K562 (cell line): ENCODE measurements around the gene CALD1. TPM values are rescaled to one million over a fixed set of nuclear protein-coding genes. Genes with fewer than 3 reads are reported as not detected.

Experiments
- ATAC-seq: fragments of 200-7000 bp; cut with Tn5 transposase; 3 replicates; pipeline ENCODE4 v1.9.1; 2020; ENCODE audit warnings: moderate library complexity
- BruUV-seq: library from RNA; stranded (reverse); fragments of 400-500 nt; replicated peaks from 2 replicates; lab custom pipeline; 2021; lab: Mats Ljungman, UMichigan
- CTCF ChIA-PET: fragments of 300-600 bp; formaldehyde crosslinking; extraction: SDS; loops from one replicate; lab custom pipeline; 2021; ENCODE audit warnings: low intra/inter-chr PET ratio; lab: Yijun Ruan, JAX
- POLR2A ChIA-PET: fragments of 300-600, 350-650 bp; sonication (Branson Sonifier 250); formaldehyde crosslinking; extraction: SDS; loops from one replicate; lab custom pipeline; 2021; ENCODE audit warnings: antibody characterized with exemption, inconsistent platforms; lab: Yijun Ruan, JAX
- DNase-seq, 4 experiments: peaks; one replicate each; pipeline versions ENCODE4 v3.0.0 to v3.0.0-alpha.2; 2011 to 2018; ENCODE audit warnings: low spot score in 3 of 4, mixed read lengths in 3 of 4; ENCODE audit errors: extremely low read depth in 1 of 4
- FAIRE-seq: peaks from 2 replicates; lab custom pipeline; 2011; peaks lifted over from hg19 to GRCh38; lab: Jason Lieb, UNC
- H2AFZ ChIP-seq: 2 replicates; pipeline ENCODE4 v1.6.0; 2011; ENCODE audit warnings: low read depth, low read length, control low read depth, inconsistent platforms
- H3K27ac ChIP-seq: fragments of 200-600 bp; 3 replicates; pipeline ENCODE4 v1.8.0; 2011; ENCODE audit warnings: low read depth, mild to moderate bottlenecking, control low read depth, inconsistent platforms, low read length, moderate library complexity, mixed read lengths; ENCODE audit errors: extremely low read depth
- H3K27me3 ChIP-seq, 2 experiments: fragments of 300-600 bp in 1 of 2; 2 replicates in 1 of 2; 3 replicates in 1 of 2; pipeline versions ENCODE4 v1.6.0 to v1.8.0; 2011; ENCODE audit warnings: inconsistent platforms in 2 of 2, low read length in 2 of 2, mild to moderate bottlenecking in 1 of 2, mixed read lengths in 1 of 2, moderate library complexity in 1 of 2; ENCODE audit not compliant: control insufficient read depth in 2 of 2, insufficient read depth in 2 of 2
- H3K36me3 ChIP-seq: fragments of 300-600 bp; 3 replicates; pipeline ENCODE4 v1.8.0; 2011; ENCODE audit warnings: mild to moderate bottlenecking, low read length, inconsistent platforms; ENCODE audit not compliant: control insufficient read depth, insufficient read depth
- H3K4me1 ChIP-seq, 2 experiments: fragments of 200-600 bp in 1 of 2; replicated peaks in 1 of 2; 2 replicates in 1 of 2; 3 replicates in 1 of 2; pipeline versions ENCODE4 v1.5.1 to v1.8.0; 2011; ENCODE audit warnings: inconsistent platforms in 2 of 2, low read length in 2 of 2, mild to moderate bottlenecking in 1 of 2, mixed read lengths in 1 of 2, moderate library complexity in 1 of 2; ENCODE audit not compliant: control insufficient read depth in 2 of 2, insufficient read depth in 2 of 2
- H3K4me2 ChIP-seq: 2 replicates; pipeline ENCODE4 v1.6.1; 2011; ENCODE audit warnings: low read length, control low read depth, inconsistent platforms, mixed read lengths; ENCODE audit not compliant: insufficient read depth
- H3K4me3 ChIP-seq: fragments of 200-600 bp; sonication (generic), shearing (Covaris generic); 2 replicates; pipeline ENCODE4 v1.5.1; 2016; ENCODE audit warnings: control low read depth, inconsistent platforms
- H3K79me2 ChIP-seq: fragments of 200-600 bp; 3 replicates; pipeline ENCODE4 v1.8.0; 2011; ENCODE audit warnings: low read length, inconsistent platforms; ENCODE audit not compliant: control insufficient read depth, insufficient read depth
- H3K9ac ChIP-seq, 2 experiments: 2 replicates each; pipeline versions ENCODE4 v1.6.0 to v1.6.1; 2011; ENCODE audit warnings: low read depth in 2 of 2, low read length in 2 of 2, control low read depth in 1 of 2, inconsistent platforms in 1 of 2, mild to moderate bottlenecking in 1 of 2, mixed read lengths in 1 of 2; ENCODE audit not compliant: insufficient read depth in 1 of 2
- H3K9me1 ChIP-seq: one replicate; pipeline ENCODE4 v1.6.0; 2011; ENCODE audit warnings: inconsistent platforms, mild to moderate bottlenecking, low read length, moderate library complexity; ENCODE audit not compliant: control insufficient read depth, insufficient read depth
- H3K9me3 ChIP-seq: replicated peaks from 2 replicates; pipeline ENCODE4 v1.5.1; 2011; ENCODE audit warnings: low read depth, low read length, inconsistent platforms; ENCODE audit not compliant: control insufficient read depth, insufficient read depth
- H4K20me1 ChIP-seq: replicated peaks from 2 replicates; pipeline ENCODE4 v1.6.1; 2011; ENCODE audit warnings: low read length, inconsistent platforms, mixed read lengths; ENCODE audit not compliant: control insufficient read depth, insufficient read depth
- ADNP ChIP-seq: fragments of 200-800 bp; sonication (Bioruptor generic); IDR thresholded peaks from 2 replicates; pipeline ENCODE4 v1.6.1; 2016; ENCODE audit warnings: missing genetic modification characterization, missing compliant biosample characterization
- CBFB ChIP-seq: sonication (generic); formaldehyde crosslinking; IDR thresholded peaks from 2 replicates; pipeline ENCODE4 v1.4.0; 2020; ENCODE audit warnings: mild to moderate bottlenecking, missing genetic modification reagents
- KLF13 ChIP-seq: fragments of 450-650 bp; IDR thresholded peaks from 2 replicates; pipeline ENCODE4 v1.6.1; 2016; ENCODE audit warnings: missing genetic modification characterization, low read depth, mild to moderate bottlenecking, missing compliant biosample characterization, moderate library complexity, borderline replicate concordance
- MYNN ChIP-seq, 2 experiments: sonication (generic); formaldehyde crosslinking in 1 of 2; IDR thresholded peaks; 2 replicates each; pipeline versions ENCODE4 v1.5.0 to v1.6.1; 2016 to 2020; ENCODE audit warnings: antibody characterized with exemption in 1 of 2, missing genetic modification reagents in 1 of 2
- OTX1 ChIP-seq: fragments of 450-650 bp; formaldehyde crosslinking; IDR thresholded peaks from 2 replicates; pipeline ENCODE4 v1.4.0; 2022; ENCODE audit warnings: mild to moderate bottlenecking
- PHB ChIP-seq: fragments of 250-450 bp; sonication (Bioruptor Pico); IDR thresholded peaks from 2 replicates; pipeline ENCODE4 v1.5.0; 2021
- PHF8 ChIP-seq: fragments of 200-600 bp; sonication (generic); IDR thresholded peaks from 2 replicates; pipeline ENCODE4 v1.6.1; 2012; ENCODE audit warnings: mixed run types, mild to moderate bottlenecking, inconsistent platforms, low read length, moderate library complexity, borderline replicate concordance
- SOX6 ChIP-seq: fragments of 450-650 bp; IDR thresholded peaks from 2 replicates; pipeline ENCODE4 v1.6.1; 2014; ENCODE audit warnings: mild to moderate bottlenecking
- ZNF12 ChIP-seq: sonication (generic); formaldehyde crosslinking; IDR thresholded peaks from 2 replicates; pipeline ENCODE4 v1.4.0; 2020; ENCODE audit warnings: mild to moderate bottlenecking, missing genetic modification reagents
- WGBS: fragments of 100-300 bp; shearing (Covaris generic); methylation state at CpG from one replicate; pipeline ENCODE4 v1.1.6; 2016; ENCODE audit warnings: low coverage, mixed read lengths; ENCODE audit not compliant: insufficient coverage; ENCODE audit errors: missing lambda C conversion rate; 5-methylcytosine and 5-hydroxymethylcytosine counted together
- in situ Hi-C: fragments of 300-500 bp; cut with MboI; formaldehyde crosslinking; loops from 4 replicates; pipeline ENCODE4 v1.15.0; 2018; ENCODE audit warnings: inconsistent platforms, mixed read lengths
- intact Hi-C: fragments of 100-400 bp; cut with micrococcal nuclease; formaldehyde crosslinking; loops from 2 replicates; pipeline ENCODE4 v1.14.2; 2022
- polyA plus RNA-seq, 8 experiments: library from polyadenylated mRNA; depleted of rRNA in 4 of 8; stranded (reverse) in 5 of 8; unstranded in 3 of 8; fragments of >200 nt; fragmentation: Nextera tagmentation in 2 of 8; fragmentation: Illumina TruSeq in 1 of 8; extraction: Ambion mirVana in 2 of 8; extraction: Trizol in 1 of 8; gene quantifications; 2 replicates each; pipeline versions ENCODE4 v1.2.1 to v1.2.3, GENCODE V29; 2011 to 2014; ENCODE audit warnings: inconsistent platforms in 1 of 8, missing spikeins in 1 of 8
- total RNA-seq, 7 experiments: library from RNA; depleted of rRNA in 6 of 7; stranded (reverse); fragments of >200 nt in 6 of 7; fragmentation: Illumina TruSeq in 2 of 7; extraction: Trizol in 2 of 7; gene quantifications; 2 replicates each; pipeline versions ENCODE4 v1.2.1 to v1.2.3, GENCODE V29; 2011 to 2021; ENCODE audit warnings: low replicate concordance in 1 of 7
- TF ChIP-seq, protein P1 (sequence below): sonication (generic); formaldehyde crosslinking; IDR thresholded peaks from 2 replicates; pipeline ENCODE4 v1.8.1; 2023; ENCODE audit warnings: mild to moderate bottlenecking, missing genetic modification reagents
- TF ChIP-seq, protein P2 (sequence below), 2 experiments: IDR thresholded peaks; 2 replicates each; pipeline ENCODE4 v1.6.1; 2011; ENCODE audit warnings: borderline replicate concordance in 1 of 2, control low read depth in 1 of 2, low read depth in 1 of 2, low read length in 1 of 2, mild to moderate bottlenecking in 1 of 2, mixed read lengths in 1 of 2, moderate library complexity in 1 of 2; ENCODE audit not compliant: insufficient read depth in 1 of 2, insufficient read length in 1 of 2, poor library complexity in 1 of 2, severe bottlenecking in 1 of 2; ENCODE audit errors: extremely low read depth in 1 of 2

CALD1 gene
- total and polyA plus RNA-seq, 9 of the 15 experiments (the other 6 are each of a cell fraction or from before 2014, with no cell fraction given) = 0.40 TPM; not detected in 8

DNA sequence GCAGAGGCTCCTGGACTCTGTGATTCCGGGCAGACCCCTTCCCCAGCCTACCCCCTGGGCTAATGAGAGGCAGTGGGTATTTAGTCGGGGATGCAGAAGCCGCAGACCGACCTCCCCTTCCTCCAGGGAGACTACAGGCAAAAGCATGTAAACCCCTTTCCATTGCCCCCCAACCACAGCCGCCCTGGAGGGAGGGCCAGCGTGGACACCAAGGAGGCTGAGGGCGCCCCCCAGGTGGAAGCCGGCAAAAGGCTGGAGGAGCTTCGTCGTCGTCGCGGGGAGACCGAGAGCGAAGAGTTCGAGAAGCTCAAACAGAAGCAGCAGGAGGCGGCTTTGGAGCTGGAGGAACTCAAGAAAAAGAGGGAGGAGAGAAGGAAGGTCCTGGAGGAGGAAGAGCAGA, 167.9 kb downstream of the CALD1 start:
- intact Hi-C loops (loop anchor here (10.0 kb wide), 1 partner anchor 433 kb away; no protein-coding TSS in a partner anchor), in situ Hi-C loops (loop anchor here (5.0 to 10.0 kb wide), 2 partner anchors 320 to 503 kb away; no protein-coding TSS in a partner anchor)
- Histone ChIP-seq H3K4me2 (no peak overlapping the region), H3K9me1 (no peaks in the 10 kb centered on the region), H3K4me1 (no peaks in the 10 kb centered on the region; a peak in 1 of 5 replicates), H3K36me3 (no peaks in the 10 kb centered on the region), H3K9ac (no peak overlapping the region), H4K20me1 (no peaks in the 10 kb centered on the region), H3K4me3 (no peak overlapping the region), H3K79me2 (no peaks in the 10 kb centered on the region), H3K27me3 (peaks cover 6 to 13% of the 10 kb centered on the region in 2 experiments; a peak in 3 of 5 replicates), H2AFZ (no peak overlapping the region), H3K27ac (no peak overlapping the region), H3K9me3 (no peaks in the 10 kb centered on the region)
- ATAC-seq (no peak; the same call in 2 of the 3 replicates), DNase-seq (no peak), FAIRE-seq (no peak)
- ChIA-PET POLR2A (interaction anchor here (0.6 to 0.7 kb wide), 2 partner anchors 108 to 211 kb away, joined by 3 read pairs; no protein-coding TSS in a partner anchor), CTCF (interaction anchor here (1.1 kb wide), 1 partner anchor 257 kb away, joined by 4 read pairs; no protein-coding TSS in a partner anchor)
- no TSS peak for BruUV-seq
- TF ChIP-seq SOX6 = no peak
- TF ChIP-seq CBFB (CRISPR knock-in tag) = 0 out of 2 replicates have a peak, but pooled peaks have one; percentile 32
- no peak for TF ChIP-seq PHF8
- 29% methylated on average over 17 of the region's 17 CpGs for WGBS

DNA sequence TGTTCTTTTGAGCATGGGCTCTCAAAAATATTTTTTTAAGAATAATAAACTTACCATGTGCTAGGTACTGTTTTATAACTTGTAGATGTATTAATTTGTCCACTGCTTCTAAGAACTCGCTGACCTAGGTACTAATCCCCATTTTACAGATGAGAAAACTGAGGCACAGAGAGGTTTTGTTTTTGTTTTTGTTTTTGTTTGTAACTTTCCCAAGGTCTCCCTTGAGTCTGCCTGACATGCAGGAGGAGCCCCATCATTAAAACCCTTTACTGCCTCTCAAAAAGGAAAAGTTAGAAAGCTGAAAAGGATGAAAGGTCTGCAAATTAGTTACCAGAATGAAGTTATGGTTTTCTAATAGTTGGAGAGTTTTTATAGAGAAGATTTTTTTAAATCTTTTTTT, 168.4 kb downstream of the CALD1 start:
- H3K9me3 ChIP-seq = no peaks in the 10 kb centered on the region
- CTCF ChIA-PET = no interaction called here
- no peaks in the 10 kb centered on the region for H3K79me2 ChIP-seq
- BruUV-seq = no TSS peak
- in situ Hi-C loops = loop anchor here (5.0 to 10.0 kb wide), 2 partner anchors 321 to 503 kb away; no protein-coding TSS in a partner anchor
- no peak overlapping the region for H3K9ac ChIP-seq
- H3K27me3 ChIP-seq = peaks cover 6 to 13% of the 10 kb centered on the region in 2 experiments; a peak in 3 of 5 replicates
- WGBS = 10% methylated on average over 1 of the region's 1 CpG
- ATAC-seq (no peak), DNase-seq (no peak), FAIRE-seq (no peak)
- H2AFZ ChIP-seq = no peak overlapping the region
- no peaks in the 10 kb centered on the region for H4K20me1 ChIP-seq
- H3K4me3 ChIP-seq = no peak overlapping the region
- no peaks in the 10 kb centered on the region for H3K36me3 ChIP-seq
- H3K4me2 ChIP-seq = no peak overlapping the region
- no peaks in the 10 kb centered on the region; a peak in 1 of 5 replicates for H3K4me1 ChIP-seq
- H3K9me1 ChIP-seq = no peaks in the 10 kb centered on the region
- POLR2A ChIA-PET = interaction anchor here (0.7 kb wide), 1 partner anchor 108 kb away, joined by 3 read pairs; no protein-coding TSS in a partner anchor
- H3K27ac ChIP-seq = no peak overlapping the region
- intact Hi-C loops = loop anchor here (10.0 kb wide), 1 partner anchor 433 kb away; no protein-coding TSS in a partner anchor
- TF ChIP-seq, protein P1, sequence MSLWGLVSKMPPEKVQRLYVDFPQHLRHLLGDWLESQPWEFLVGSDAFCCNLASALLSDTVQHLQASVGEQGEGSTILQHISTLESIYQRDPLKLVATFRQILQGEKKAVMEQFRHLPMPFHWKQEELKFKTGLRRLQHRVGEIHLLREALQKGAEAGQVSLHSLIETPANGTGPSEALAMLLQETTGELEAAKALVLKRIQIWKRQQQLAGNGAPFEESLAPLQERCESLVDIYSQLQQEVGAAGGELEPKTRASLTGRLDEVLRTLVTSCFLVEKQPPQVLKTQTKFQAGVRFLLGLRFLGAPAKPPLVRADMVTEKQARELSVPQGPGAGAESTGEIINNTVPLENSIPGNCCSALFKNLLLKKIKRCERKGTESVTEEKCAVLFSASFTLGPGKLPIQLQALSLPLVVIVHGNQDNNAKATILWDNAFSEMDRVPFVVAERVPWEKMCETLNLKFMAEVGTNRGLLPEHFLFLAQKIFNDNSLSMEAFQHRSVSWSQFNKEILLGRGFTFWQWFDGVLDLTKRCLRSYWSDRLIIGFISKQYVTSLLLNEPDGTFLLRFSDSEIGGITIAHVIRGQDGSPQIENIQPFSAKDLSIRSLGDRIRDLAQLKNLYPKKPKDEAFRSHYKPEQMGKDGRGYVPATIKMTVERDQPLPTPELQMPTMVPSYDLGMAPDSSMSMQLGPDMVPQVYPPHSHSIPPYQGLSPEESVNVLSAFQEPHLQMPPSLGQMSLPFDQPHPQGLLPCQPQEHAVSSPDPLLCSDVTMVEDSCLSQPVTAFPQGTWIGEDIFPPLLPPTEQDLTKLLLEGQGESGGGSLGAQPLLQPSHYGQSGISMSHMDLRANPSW (CRISPR knock-in tag) = no peak
- no peak for TF ChIP-seq ZNF12 (CRISPR knock-in tag)
- TF ChIP-seq MYNN (IDR thresholded peaks at IDR 0.05) = no peak
- TF ChIP-seq MYNN (CRISPR knock-in tag; IDR thresholded peaks at IDR 0.05) = no peak
- TF ChIP-seq, protein P2, sequence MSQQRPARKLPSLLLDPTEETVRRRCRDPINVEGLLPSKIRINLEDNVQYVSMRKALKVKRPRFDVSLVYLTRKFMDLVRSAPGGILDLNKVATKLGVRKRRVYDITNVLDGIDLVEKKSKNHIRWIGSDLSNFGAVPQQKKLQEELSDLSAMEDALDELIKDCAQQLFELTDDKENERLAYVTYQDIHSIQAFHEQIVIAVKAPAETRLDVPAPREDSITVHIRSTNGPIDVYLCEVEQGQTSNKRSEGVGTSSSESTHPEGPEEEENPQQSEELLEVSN (IDR thresholded peaks at IDR 0.05; ENCODE audit: borderline replicate concordance in 1 of 2, extremely low read depth in 1 of 2, insufficient read depth in 1 of 2, insufficient read length in 1 of 2, low read depth in 1 of 2, low read length in 1 of 2, poor library complexity in 1 of 2, severe bottlenecking in 1 of 2) = no peak
- peak; percentile 60; the same call in 1 of the 2 replicates for TF ChIP-seq ADNP (tag)
- no peak for TF ChIP-seq KLF13 (tag)
- no peak for TF ChIP-seq PHB (CRISPR knock-in tag)
- no peak for TF ChIP-seq OTX1 (CRISPR knock-in tag)
